ENCODE results near the gene TIMP2. TPM values are rescaled to one million over a fixed set of nuclear protein-coding genes. Genes with fewer than 3 reads are reported as not detected.
"Not testable (repeated sequence)": the region's sequence is repeated elsewhere in the genome, so short reads cannot be mapped to it uniquely, and the experiment has no call there.

Gene TIMP2
- total RNA-seq, 1 donor from 2014 or later = 42.1 TPM

- no peak for DNase-seq (ENCODE audit: low read depth)
Observed at GRCh38 chr17:78890498-78890897, 34.7 kb downstream of the TIMP2 start.

- not testable (repeated sequence) for DNase-seq (ENCODE audit: low read depth)
Observed at GRCh38 chr17:78890096-78890495, 35.1 kb downstream of the TIMP2 start.

- DNase-seq (ENCODE audit: low read depth) = no peak
Observed at GRCh38 chr17:78889531-78889930, 35.7 kb downstream of the TIMP2 start.

- no peak for DNase-seq (ENCODE audit: low read depth)
Observed at GRCh38 chr17:78888941-78889518, 36.2 kb downstream of the TIMP2 start.

GRCh38 chr17:78886954-78887353 is 38.2 kb downstream of the TIMP2 start:
- DNase-seq (ENCODE audit: low read depth) = no peak

GRCh38 chr17:78885956-78886355 is 39.2 kb downstream of the TIMP2 start:
- DNase-seq (ENCODE audit: low read depth) = no peak

GRCh38 chr17:78884876-78885667 is 40.1 kb downstream of the TIMP2 start:
- no peak for DNase-seq (ENCODE audit: low read depth)

GRCh38 chr17:78884148-78884825 is 40.9 kb downstream of the TIMP2 start:
- DNase-seq (ENCODE audit: low read depth) = no peak

- peak; percentile 93 for DNase-seq (ENCODE audit: low read depth)
Observed at GRCh38 chr17:78883533-78884131, 41.6 kb downstream of the TIMP2 start.

- DNase-seq (ENCODE audit: low read depth) = peak; percentile 82
Observed at GRCh38 chr17:78883089-78883532, 42.1 kb downstream of the TIMP2 start.

- DNase-seq (ENCODE audit: low read depth) = no peak
Observed at GRCh38 chr17:78882540-78883088, 42.6 kb downstream of the TIMP2 start.

- peak; percentile 52 for DNase-seq (ENCODE audit: low read depth)
Observed at GRCh38 chr17:78879635-78880186, 45.5 kb downstream of the TIMP2 start.

- DNase-seq (ENCODE audit: low read depth) = no peak
Observed at GRCh38 chr17:78878871-78879527, 46.2 kb downstream of the TIMP2 start.

- DNase-seq (ENCODE audit: low read depth) = no peak
Observed at GRCh38 chr17:78878261-78878660, 46.9 kb downstream of the TIMP2 start.

- DNase-seq (ENCODE audit: low read depth) = not testable (repeated sequence)
Observed at GRCh38 chr17:78876954-78877517, 48.2 kb downstream of the TIMP2 start.

GRCh38 chr17:78876094-78876597 is 49.0 kb downstream of the TIMP2 start:
- no peak for DNase-seq (ENCODE audit: low read depth)

GRCh38 chr17:78875363-78876093 is 49.7 kb downstream of the TIMP2 start:
- peak; percentile 33 for DNase-seq (ENCODE audit: low read depth)

- DNase-seq (ENCODE audit: low read depth) = peak; percentile 22
Observed at GRCh38 chr17:78873519-78874340, 51.5 kb downstream of the TIMP2 start.

GRCh38 chr17:78872486-78872885 is 52.7 kb downstream of the TIMP2 start:
- DNase-seq (ENCODE audit: low read depth) = no peak
